Chondrocyte (in vitro differentiated cells): ENCODE measurements around the gene KIF14. TPM values are rescaled to one million over a fixed set of nuclear protein-coding genes. Genes with fewer than 3 reads are reported as not detected.
"Not testable (repeated sequence)": the region's sequence is repeated elsewhere in the genome, so short reads cannot be mapped to it uniquely, and the experiment has no call there.

Experiments
- DNase-seq: peaks from one replicate; pipeline ENCODE4 v3.0.0; 2021; ENCODE audit warnings: mixed read lengths, low spot score
- H3K27ac Mint-ChIP-seq: one replicate; pipeline ENCODE4 v1.8.0; 2021; ENCODE audit warnings: mild to moderate bottlenecking, moderate library complexity, mixed read lengths; ENCODE audit not compliant: unreplicated experiment
- H3K27me3 Mint-ChIP-seq: 2 replicates; pipeline ENCODE4 v1.8.0; 2021; ENCODE audit warnings: low read depth, mixed read lengths
- H3K36me3 Mint-ChIP-seq: 2 replicates; pipeline ENCODE4 v1.8.0; 2021; ENCODE audit warnings: low read depth, mixed read lengths
- H3K4me1 Mint-ChIP-seq: 2 replicates; pipeline ENCODE4 v1.8.0; 2021; ENCODE audit warnings: low read depth, mild to moderate bottlenecking, mixed read lengths
- H3K4me3 Mint-ChIP-seq: one replicate; pipeline ENCODE4 v1.8.0; 2021; ENCODE audit warnings: mild to moderate bottlenecking, moderate library complexity, mixed read lengths; ENCODE audit not compliant: unreplicated experiment
- H3K9me3 Mint-ChIP-seq: 2 replicates; pipeline ENCODE4 v1.8.0; 2021; ENCODE audit warnings: low read depth, mixed read lengths
- CTCF ChIP-seq: fragments of 200-600 bp; sonication (generic); IDR thresholded peaks from 2 replicates; pipeline ENCODE4 v1.5.0; 2021; ENCODE audit warnings: antibody characterized with exemption, mild to moderate bottlenecking, moderate library complexity
- total RNA-seq: library from RNA; stranded (reverse); gene quantifications from 3 replicates; pipeline ENCODE4 v1.2.1, GENCODE V29; 2021

KIF14 gene
- total RNA-seq, 1 donor from 2014 or later = 2.0 TPM

DNA sequence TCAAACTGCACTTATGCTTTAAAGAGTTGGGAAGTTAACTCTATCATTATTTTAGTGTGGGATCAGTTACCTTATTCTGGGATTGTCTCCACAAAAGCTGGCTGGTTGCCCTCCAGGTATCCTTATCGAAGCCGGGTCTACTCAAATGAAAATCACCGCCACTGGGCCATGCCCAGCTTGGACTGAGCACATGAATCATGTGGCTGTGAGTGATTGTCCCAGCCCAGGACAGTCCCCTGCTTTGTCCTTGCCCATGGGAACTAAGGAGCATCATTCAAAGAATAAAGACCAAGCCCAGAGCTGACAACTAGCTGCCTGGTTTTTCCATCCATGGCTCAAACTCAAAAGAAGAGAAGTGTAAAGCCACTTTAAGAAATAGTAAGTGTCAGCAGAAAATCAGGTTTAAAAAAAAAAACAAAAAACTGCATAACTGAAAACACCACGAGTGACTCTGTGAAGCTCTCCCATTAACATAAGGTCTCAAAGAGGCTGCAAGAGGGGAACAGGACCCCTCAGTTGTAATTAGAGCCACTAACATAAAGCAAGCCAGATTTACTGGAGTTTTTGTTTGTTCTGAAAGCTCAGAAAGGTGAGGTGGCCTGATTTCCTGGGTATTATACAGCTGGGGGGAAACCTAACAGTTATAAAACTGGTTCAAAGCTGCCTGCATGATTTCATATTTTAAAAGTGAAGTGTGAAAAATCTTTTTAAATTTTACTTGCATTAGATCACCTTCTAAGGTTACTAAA lies 91.5 kb downstream of the KIF14 start:
- Mint-ChIP-seq H3K4me3 (no peak overlapping the region), H3K27me3 (peaks cover 3% of the 10 kb centered on the region), H3K4me1 (peaks cover 8% of the 10 kb centered on the region), H3K36me3 (no peaks in the 10 kb centered on the region), H3K27ac (no peak overlapping the region), H3K9me3 (no peaks in the 10 kb centered on the region)
- no peak for DNase-seq
- TF ChIP-seq CTCF = no peak

GRCh38 chr1:200527670-200528069 lies 92.9 kb downstream of the KIF14 start:
- no peak overlapping the region for H3K4me3 Mint-ChIP-seq
- H3K27ac Mint-ChIP-seq = no peak overlapping the region
- DNase-seq = no peak
- TF ChIP-seq CTCF = no peak
- peaks cover 8% of the 10 kb centered on the region for H3K4me1 Mint-ChIP-seq
- H3K36me3 Mint-ChIP-seq = no peaks in the 10 kb centered on the region
- H3K27me3 Mint-ChIP-seq = peaks cover 3% of the 10 kb centered on the region
- H3K9me3 Mint-ChIP-seq = no peaks in the 10 kb centered on the region

DNA sequence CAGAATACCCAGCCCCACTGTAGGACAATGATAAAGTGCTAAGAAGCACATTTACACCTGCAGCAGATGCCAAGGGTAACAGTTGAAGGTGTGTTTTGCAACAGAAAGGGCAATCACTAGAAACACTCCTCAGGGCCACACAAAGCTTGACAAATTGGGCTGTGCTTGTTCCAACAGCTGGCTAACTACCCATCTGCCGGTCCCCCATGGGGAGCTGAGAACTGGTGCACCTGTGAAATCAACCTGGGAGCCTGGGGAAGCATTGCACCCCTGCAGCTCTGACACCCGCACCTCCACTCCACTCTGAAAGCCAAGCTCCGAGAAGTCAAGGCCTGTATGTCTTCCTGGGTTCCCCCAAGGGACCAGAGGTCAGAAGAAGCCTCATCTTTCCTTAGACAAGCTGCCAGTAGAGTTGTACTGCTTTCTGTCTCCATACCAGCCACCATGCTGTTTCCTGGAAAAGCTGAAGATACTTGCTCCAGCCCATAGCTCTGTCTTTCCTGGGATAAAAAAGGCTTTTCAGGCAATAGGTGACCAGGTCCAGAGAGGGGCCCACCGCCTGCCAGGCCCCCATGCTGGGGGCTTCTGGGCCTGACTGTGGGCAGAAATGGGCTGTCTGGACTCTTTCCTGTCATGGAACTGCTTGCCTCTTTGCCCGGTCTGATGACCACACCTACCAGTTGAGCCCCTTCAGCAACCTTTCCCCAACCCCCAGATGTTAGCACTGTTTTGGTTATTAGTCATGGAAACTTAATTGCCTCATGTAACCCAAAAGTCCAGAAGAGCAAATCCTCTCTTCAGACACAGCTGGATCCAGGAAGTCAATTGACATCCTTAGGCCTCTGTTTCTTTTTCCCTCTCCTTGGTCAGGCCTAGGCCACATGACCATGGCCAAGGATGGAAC lies 93.6 kb downstream of the KIF14 start:
- Mint-ChIP-seq H3K27me3 (peaks cover 3% of the 10 kb centered on the region), H3K9me3 (no peaks in the 10 kb centered on the region), H3K4me3 (no peak overlapping the region), H3K27ac (no peak overlapping the region), H3K4me1 (peaks cover 8% of the 10 kb centered on the region), H3K36me3 (no peaks in the 10 kb centered on the region)
- no peak for DNase-seq
- no peak for TF ChIP-seq CTCF

DNA sequence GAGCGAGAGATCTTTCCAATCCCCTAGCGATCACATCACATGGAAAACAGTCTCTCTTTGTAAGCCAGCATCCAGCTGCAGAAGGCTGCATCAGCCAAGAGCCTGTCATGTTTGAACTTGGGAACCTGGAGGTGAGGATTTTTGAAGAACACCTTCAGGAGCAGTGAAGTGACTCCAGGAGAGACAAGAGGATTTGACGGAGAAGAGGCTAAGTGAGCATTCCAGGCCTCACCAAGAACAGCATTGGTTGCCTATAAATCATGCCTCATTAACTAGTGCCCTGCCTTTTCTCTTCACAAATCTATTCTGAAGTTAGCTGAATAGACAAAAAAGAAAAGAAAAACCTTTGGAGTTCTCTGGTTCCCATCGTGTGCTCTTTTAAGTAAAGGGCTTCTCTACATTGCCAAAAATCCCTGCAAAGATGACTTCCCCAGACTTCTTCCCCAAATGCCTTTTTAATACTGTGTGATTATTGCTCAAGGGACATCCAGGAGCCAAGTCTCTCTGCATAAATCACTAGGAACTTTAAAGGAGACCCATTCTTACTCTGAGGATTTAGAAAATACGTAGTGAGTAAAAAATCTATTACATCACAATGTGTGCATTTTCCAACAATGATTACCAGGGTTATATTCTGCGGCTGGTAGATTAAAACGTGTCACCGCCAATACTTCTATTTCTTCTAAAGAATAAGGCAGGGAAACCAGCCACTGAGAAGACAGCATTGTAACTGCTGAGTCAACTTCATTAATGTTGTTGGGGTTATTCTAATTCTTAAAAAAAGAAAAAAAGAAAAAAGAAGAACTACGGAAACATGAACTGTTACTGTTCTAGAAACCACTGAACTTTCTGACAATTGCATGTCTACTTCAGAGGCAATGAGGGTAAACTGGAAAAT lies 95.2 kb downstream of the KIF14 start:
- Mint-ChIP-seq H3K36me3 (no peaks in the 10 kb centered on the region), H3K4me3 (no peak overlapping the region)

GRCh38 chr1:200524551-200524950 lies 96.0 kb downstream of the KIF14 start:
- not testable (repeated sequence) for H3K36me3 Mint-ChIP-seq, H3K9me3 Mint-ChIP-seq, H3K4me3 Mint-ChIP-seq, H3K27me3 Mint-ChIP-seq, H3K4me1 Mint-ChIP-seq, DNase-seq, H3K27ac Mint-ChIP-seq

More for the DNA sequence above, 95.2 kb downstream of the KIF14 start:
- no peak for DNase-seq
- TF ChIP-seq CTCF = no peak
- no peaks in the 10 kb centered on the region for H3K27me3 Mint-ChIP-seq
- peaks cover 8% of the 10 kb centered on the region for H3K4me1 Mint-ChIP-seq
- H3K27ac Mint-ChIP-seq = no peak overlapping the region
- no peaks in the 10 kb centered on the region for H3K9me3 Mint-ChIP-seq
